Keratinocyte (primary cell): Measurements from ENCODE around the gene RASAL2. TPM values are rescaled to one million over a fixed set of nuclear protein-coding genes. Genes with fewer than 3 reads are reported as not detected.

Source experiments
- DNase-seq: peaks from one replicate; pipeline ENCODE4 v3.0.0-alpha.2; 2011; ENCODE audit warnings: low read depth, missing footprints, low spot score
- FAIRE-seq: peaks from 2 replicates; lab custom pipeline; 2011; peaks lifted over from hg19 to GRCh38; lab: Jason Lieb, UNC
- H2AFZ ChIP-seq: 2 replicates; pipeline ENCODE4 v1.6.0; 2012; ENCODE audit warnings: low read length, control low read depth, inconsistent platforms; ENCODE audit not compliant: control insufficient read depth
- H3K27ac ChIP-seq: 2 replicates; pipeline ENCODE4 v1.5.1; 2011; ENCODE audit warnings: low read length; ENCODE audit not compliant: control insufficient read depth, insufficient read depth
- H3K27me3 ChIP-seq: 3 replicates; pipeline ENCODE4 v1.6.0; 2011; ENCODE audit warnings: low read length; ENCODE audit not compliant: control insufficient read depth, insufficient read depth; ENCODE audit errors: extremely low read depth
- H3K36me3 ChIP-seq, 2 experiments: 2 replicates in 1 of 2; 3 replicates in 1 of 2; pipeline ENCODE4 v1.5.1; 2011; ENCODE audit warnings: low read length in 2 of 2, mild to moderate bottlenecking in 1 of 2; ENCODE audit not compliant: control insufficient read depth in 2 of 2, insufficient read depth in 2 of 2; ENCODE audit errors: extremely low read depth in 1 of 2
- H3K4me1 ChIP-seq: 3 replicates; pipeline ENCODE4 v1.5.1; 2011; ENCODE audit warnings: low read length; ENCODE audit not compliant: control insufficient read depth, insufficient read depth; ENCODE audit errors: extremely low read depth
- H3K4me2 ChIP-seq: 3 replicates; pipeline ENCODE4 v1.6.0; 2011; ENCODE audit warnings: low read depth, low read length; ENCODE audit not compliant: control insufficient read depth, insufficient read depth; ENCODE audit errors: extremely low read depth
- H3K4me3 ChIP-seq, 3 experiments: fragments of 200-600 bp in 1 of 3; sonication (generic) in 1 of 3; 2 replicates in 2 of 3; 3 replicates in 1 of 3; pipeline ENCODE4 v1.5.1; 2011 to 2016; ENCODE audit warnings: low read length in 3 of 3, mild to moderate bottlenecking in 3 of 3, control low read depth in 2 of 3, inconsistent platforms in 1 of 3, low read depth in 1 of 3, mixed read lengths in 1 of 3, mixed run types in 1 of 3, moderate library complexity in 1 of 3; ENCODE audit not compliant: control insufficient read depth in 2 of 3, insufficient read depth in 2 of 3; ENCODE audit errors: extremely low read depth in 1 of 3
- H3K79me2 ChIP-seq: 2 replicates; pipeline ENCODE4 v1.6.0; 2012; ENCODE audit warnings: low read length; ENCODE audit not compliant: control insufficient read depth, insufficient read depth
- H3K9ac ChIP-seq: 3 replicates; pipeline ENCODE4 v1.6.0; 2011; ENCODE audit warnings: low read length; ENCODE audit not compliant: control insufficient read depth, insufficient read depth; ENCODE audit errors: extremely low read depth
- H3K9me1 ChIP-seq: 3 replicates; pipeline ENCODE4 v1.6.0; 2011; ENCODE audit warnings: low read length; ENCODE audit not compliant: control insufficient read depth, insufficient read depth; ENCODE audit errors: extremely low read depth
- H3K9me3 ChIP-seq: 2 replicates; pipeline ENCODE4 v1.5.1; 2012; ENCODE audit warnings: low read depth, low read length; ENCODE audit not compliant: control insufficient read depth
- H4K20me1 ChIP-seq: 3 replicates; pipeline ENCODE4 v1.6.0; 2011; ENCODE audit warnings: low read length; ENCODE audit not compliant: control insufficient read depth, insufficient read depth; ENCODE audit errors: extremely low read depth
- CTCF ChIP-seq, 3 experiments: IDR thresholded peaks in 1 of 3; conservative IDR thresholded peaks in 1 of 3; optimal IDR thresholded peaks in 1 of 3; 2 replicates in 2 of 3; 3 replicates in 1 of 3; pipeline versions ENCODE3 to v1.5.1; 2011; ENCODE audit warnings: low read length in 3 of 3, mild to moderate bottlenecking in 3 of 3, moderate library complexity in 2 of 3, control low read depth in 1 of 3, inconsistent platforms in 1 of 3; ENCODE audit not compliant: insufficient read depth in 2 of 3; ENCODE audit errors: extremely low read depth in 1 of 3
- EZH2 ChIP-seq: IDR thresholded peaks from one replicate; pipeline ENCODE4 v1.6.1; 2012; ENCODE audit warnings: inconsistent platforms, mild to moderate bottlenecking, low read length, moderate library complexity
- dilution Hi-C: fragments of 300-500 bp; cut with MboI; formaldehyde crosslinking; loops from one replicate; pipeline ENCODE4 v1.7.0; 2020; ENCODE audit warnings: low sequenced_read_pairs; ENCODE audit not compliant: extremely low pct_ligation_motif_present
- polyA plus RNA-seq, 5 experiments: library from polyadenylated mRNA; depleted of rRNA in 3 of 5; stranded (reverse) in 3 of 5; stranded (forward) in 1 of 5; unstranded in 1 of 5; fragments of >200 nt; gene quantifications; 1 replicate in 1 of 5; 2 replicates in 3 of 5; 3 replicates in 1 of 5; pipeline versions ENCODE4 v1.2.1 to v1.2.3, GENCODE V29; 2011 to 2012; ENCODE audit warnings: missing spikeins in 2 of 5, low read depth in 1 of 5, low replicate concordance in 1 of 5

The RASAL2 gene
- polyA plus RNA-seq, 1 donor (not counting 4 experiments of a cell fraction or from before 2014, with no cell fraction given) = 27.2 TPM

GRCh38 chr1:178047403-178048093, 46.4 kb upstream of the RASAL2 start:
- H3K9ac ChIP-seq = no peak overlapping the region
- no peaks in the 10 kb centered on the region for H3K9me1 ChIP-seq
- peaks cover 7% of the 10 kb centered on the region for H3K4me1 ChIP-seq
- no peaks in the 10 kb centered on the region for H3K9me3 ChIP-seq
- H2AFZ ChIP-seq = no peak overlapping the region
- no peaks in the 10 kb centered on the region for H3K27me3 ChIP-seq
- no peak overlapping the region for H3K27ac ChIP-seq
- no peak overlapping the region for H3K4me2 ChIP-seq
- no peaks in the 10 kb centered on the region for H4K20me1 ChIP-seq
- dilution Hi-C loops = no loop called here
- FAIRE-seq = no peak
- H3K79me2 ChIP-seq = no peaks in the 10 kb centered on the region
- no peak for DNase-seq
- no peak for TF ChIP-seq EZH2
- TF ChIP-seq CTCF (optimal IDR thresholded peaks at IDR 0.05 in 1 of 3, IDR thresholded peaks at IDR 0.05 in 1 of 3, conservative IDR thresholded peaks at IDR 0.05 in 1 of 3; ENCODE audit: extremely low read depth in 1 of 3, insufficient read depth in 2 of 3, low read length in 3 of 3) = no peak
- no peak overlapping the region for H3K4me3 ChIP-seq
- H3K36me3 ChIP-seq = no peaks in the 10 kb centered on the region

GRCh38 chr1:178048426-178048825, 45.5 kb upstream of the RASAL2 start:
- dilution Hi-C loops = no loop called here
- H3K9me1 ChIP-seq = no peaks in the 10 kb centered on the region
- no peaks in the 10 kb centered on the region for H3K79me2 ChIP-seq
- H3K4me2 ChIP-seq = no peak overlapping the region
- H3K36me3 ChIP-seq = no peaks in the 10 kb centered on the region
- H3K27me3 ChIP-seq = no peaks in the 10 kb centered on the region
- no peak overlapping the region for H3K27ac ChIP-seq
- no peak overlapping the region for H2AFZ ChIP-seq
- TF ChIP-seq CTCF (optimal IDR thresholded peaks at IDR 0.05 in 1 of 3, IDR thresholded peaks at IDR 0.05 in 1 of 3, conservative IDR thresholded peaks at IDR 0.05 in 1 of 3; ENCODE audit: extremely low read depth in 1 of 3, insufficient read depth in 2 of 3, low read length in 3 of 3) (no peak), EZH2 (no peak)
- no peak overlapping the region for H3K9ac ChIP-seq
- H3K4me1 ChIP-seq = peaks cover 11% of the 10 kb centered on the region
- DNase-seq = no peak
- H3K4me3 ChIP-seq = no peak overlapping the region
- no peak for FAIRE-seq
- no peaks in the 10 kb centered on the region for H3K9me3 ChIP-seq
- no peaks in the 10 kb centered on the region for H4K20me1 ChIP-seq
